Fibroblast of lung (primary cell): Measurements from ENCODE around the gene SLC18B1.

Experiments
- CTCF ChIP-seq, 2 donors: IDR thresholded peaks in 1 of 2; conservative IDR thresholded peaks in 1 of 2; 1 replicate in 1 of 2; 2 replicates in 1 of 2; pipeline ENCODE4 v1.5.1; 2011 to 2012; ENCODE audit warnings: low read length in 2 of 2, control low read depth in 1 of 2, inconsistent platforms in 1 of 2, low read depth in 1 of 2, mild to moderate bottlenecking in 1 of 2
- EZH2 ChIP-seq: IDR thresholded peaks from 2 replicates; pipeline ENCODE4 v1.5.1; 2012; ENCODE audit warnings: low read length, control low read depth, mild to moderate bottlenecking; ENCODE audit errors: missing control alignments

- TF ChIP-seq CTCF (conservative IDR thresholded peaks at IDR 0.05 in 1 of 2, IDR thresholded peaks at IDR 0.05 in 1 of 2; ENCODE audit: low read depth in 1 of 2, low read length in 2 of 2), result no peak
- no peak for TF ChIP-seq EZH2
These were observed 78.5 kb downstream of the SLC18B1 start for GRCh38 chr6:132719736-132720448.
